Measurements from ENCODE around the gene UQCRC2. TPM values are rescaled to one million over a fixed set of nuclear protein-coding genes. Genes with fewer than 3 reads are reported as not detected.
"Not testable (repeated sequence)": the region's sequence is repeated elsewhere in the genome, so short reads cannot be mapped to it uniquely, and the experiment has no call there.

Gene UQCRC2
- total RNA-seq, 1 donor from 2014 or later: 268 TPM

DNA sequence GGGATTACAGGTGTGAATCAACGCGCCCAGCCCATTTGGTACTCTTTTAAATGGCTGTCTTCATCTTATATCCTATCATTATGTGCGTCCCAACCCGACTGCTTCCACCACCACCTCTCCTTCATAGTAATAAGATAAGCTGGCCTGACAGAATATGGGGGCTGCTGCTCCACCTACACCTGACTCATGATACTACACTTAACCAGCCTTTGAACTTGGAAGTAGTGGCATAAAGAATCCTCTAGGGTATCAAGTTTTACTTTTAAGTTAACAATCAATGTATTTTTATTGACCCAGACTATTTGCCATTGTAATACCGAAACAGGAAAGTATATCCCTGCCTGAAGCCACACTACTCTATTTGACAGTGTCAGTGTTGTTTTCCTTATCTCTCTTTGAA, 28.9 kb downstream of the UQCRC2 start:
- no peak for DNase-seq (ENCODE audit: low read depth)

GRCh38 chr16:21984062-21984461, 30.9 kb downstream of the UQCRC2 start:
- no peak for DNase-seq (ENCODE audit: low read depth)

DNA sequence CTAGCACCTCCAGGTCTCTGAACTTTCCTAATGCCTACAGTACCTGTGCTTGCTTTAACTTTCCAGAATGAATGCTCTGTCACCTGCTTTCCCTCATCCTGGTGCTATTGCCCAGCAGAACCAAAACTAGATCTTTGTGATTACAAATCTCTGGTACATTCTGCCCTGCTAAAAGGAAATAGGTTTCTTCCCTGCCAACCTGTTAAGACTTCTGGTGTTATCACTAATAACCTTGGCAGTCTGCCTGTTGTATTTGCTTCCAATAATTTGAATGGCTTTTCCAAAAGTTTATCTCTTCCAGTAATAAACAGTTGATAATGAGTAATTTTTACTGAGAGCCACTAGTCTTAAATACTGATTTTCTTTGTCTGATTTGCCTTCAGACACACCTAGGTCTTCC, 32.4 kb downstream of the UQCRC2 start:
- DNase-seq (ENCODE audit: low read depth): no peak

DNA sequence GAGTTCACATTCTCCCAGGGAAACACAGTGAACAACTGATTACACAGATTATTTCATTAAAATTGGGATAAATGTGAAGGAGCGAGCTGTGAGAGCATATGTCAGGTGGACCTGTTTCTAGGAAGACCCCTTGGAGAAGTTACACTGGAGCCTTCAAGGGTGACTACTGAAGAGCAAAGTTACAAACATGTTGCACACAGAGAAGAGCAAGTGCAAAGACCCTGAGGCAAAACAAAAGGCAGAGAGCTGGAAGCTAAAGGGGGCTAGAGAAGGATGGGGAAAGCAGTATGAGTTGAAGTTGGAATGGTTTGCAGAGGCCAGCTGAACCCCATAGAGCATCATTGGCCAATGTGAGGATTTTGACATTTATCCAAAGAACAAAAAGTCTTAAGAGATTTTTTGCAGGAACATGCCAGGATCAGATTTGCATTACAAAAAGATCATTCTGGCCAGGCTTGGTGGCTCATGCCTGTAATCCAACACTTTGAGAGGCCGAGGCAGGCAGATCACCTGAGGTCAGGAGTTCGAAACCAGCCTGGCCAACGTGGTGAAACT, 33.6 kb downstream of the UQCRC2 start:
- no peak for DNase-seq (ENCODE audit: low read depth)

DNA sequence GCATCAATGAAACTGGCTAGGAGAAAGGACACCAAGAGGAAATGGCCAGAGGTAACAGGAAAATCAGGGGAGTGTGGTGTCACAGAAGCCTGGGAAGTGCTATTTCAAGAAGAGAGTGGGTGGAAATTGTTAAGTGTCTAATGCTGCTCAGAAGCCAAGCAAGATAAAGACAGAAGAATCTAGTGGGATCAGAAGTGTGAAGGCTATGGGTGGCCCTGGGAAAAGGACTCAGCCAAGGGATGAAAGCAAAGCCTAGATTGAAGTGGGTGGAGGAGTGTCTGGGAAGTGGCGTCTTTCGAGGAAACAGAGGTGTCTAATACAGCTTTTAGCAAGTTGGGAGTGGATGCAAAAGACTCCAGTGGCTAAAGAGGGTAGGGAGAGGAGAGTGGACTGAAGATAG, 34.3 kb downstream of the UQCRC2 start:
- no peak for DNase-seq (ENCODE audit: low read depth)

GRCh38 chr16:21989133-21989532, 36.0 kb downstream of the UQCRC2 start:
- DNase-seq (ENCODE audit: low read depth): no peak

DNA sequence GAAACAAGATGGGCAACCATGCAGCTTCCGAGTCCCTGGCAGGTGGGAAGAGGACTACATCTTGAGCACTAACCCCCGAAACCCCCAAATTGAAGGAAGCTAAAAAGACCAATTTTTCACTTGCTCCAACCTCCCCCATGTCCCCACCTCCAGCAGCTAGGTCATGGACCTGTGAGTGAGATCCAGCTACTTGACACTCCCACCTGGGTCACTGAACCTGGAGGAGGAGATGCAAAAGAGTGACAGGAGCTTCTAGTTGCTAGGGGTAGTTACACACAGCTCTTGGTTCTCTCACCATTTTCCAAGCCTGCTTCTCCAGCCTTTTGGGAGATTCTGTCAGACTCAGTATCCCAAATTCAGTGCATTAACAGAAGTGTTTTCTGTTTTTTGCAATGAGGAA, 36.6 kb downstream of the UQCRC2 start:
- DNase-seq (ENCODE audit: low read depth): no peak

DNA sequence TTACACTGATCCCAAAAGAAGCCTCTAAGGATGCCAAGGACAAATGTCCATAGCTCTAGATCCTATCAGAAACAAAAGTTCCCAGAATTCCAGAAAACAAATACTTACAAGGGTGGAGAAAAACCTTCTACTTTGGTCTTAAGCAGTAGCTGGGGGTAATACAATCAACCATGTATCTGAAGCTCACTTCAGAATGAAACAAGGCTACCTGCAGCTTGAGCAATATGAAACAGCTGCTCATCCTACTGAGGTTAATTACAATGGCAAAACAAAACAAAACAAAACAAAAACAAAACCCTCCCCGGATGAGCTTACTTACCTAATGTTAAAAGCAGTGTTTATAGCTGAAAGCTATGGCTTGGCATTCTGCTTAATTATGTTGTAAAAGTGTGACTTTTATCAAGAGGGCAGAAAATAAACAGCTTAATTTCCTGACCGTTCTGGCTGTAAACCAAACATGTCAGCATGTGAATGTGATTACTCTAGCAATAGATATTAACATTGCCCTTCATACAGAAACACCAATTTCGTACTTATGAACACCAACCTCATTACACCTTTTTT, 37.3 kb downstream of the UQCRC2 start:
- DNase-seq (ENCODE audit: low read depth): no peak

DNA sequence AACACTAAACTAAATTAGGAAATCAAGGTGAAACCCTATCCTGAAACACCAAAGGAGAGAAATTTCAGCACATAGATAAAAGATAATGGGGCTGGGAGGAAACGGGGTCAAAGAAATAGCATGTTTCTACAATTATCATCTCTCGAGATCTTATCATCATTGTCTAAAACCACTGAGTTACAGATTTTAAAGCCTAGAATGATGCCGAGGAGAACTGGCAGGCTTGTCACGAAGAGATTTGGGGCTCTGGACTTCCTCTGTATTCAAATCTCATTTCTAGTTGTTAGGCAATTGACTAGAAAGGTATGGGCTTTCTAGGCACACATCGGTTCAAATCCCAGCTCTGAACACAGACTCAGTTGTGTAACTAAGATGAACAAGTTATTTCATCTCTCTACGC, 38.5 kb downstream of the UQCRC2 start:
- DNase-seq (ENCODE audit: low read depth): no peak

GRCh38 chr16:21994856-21995465, 41.8 kb downstream of the UQCRC2 start:
- DNase-seq (ENCODE audit: low read depth): no peak

DNA sequence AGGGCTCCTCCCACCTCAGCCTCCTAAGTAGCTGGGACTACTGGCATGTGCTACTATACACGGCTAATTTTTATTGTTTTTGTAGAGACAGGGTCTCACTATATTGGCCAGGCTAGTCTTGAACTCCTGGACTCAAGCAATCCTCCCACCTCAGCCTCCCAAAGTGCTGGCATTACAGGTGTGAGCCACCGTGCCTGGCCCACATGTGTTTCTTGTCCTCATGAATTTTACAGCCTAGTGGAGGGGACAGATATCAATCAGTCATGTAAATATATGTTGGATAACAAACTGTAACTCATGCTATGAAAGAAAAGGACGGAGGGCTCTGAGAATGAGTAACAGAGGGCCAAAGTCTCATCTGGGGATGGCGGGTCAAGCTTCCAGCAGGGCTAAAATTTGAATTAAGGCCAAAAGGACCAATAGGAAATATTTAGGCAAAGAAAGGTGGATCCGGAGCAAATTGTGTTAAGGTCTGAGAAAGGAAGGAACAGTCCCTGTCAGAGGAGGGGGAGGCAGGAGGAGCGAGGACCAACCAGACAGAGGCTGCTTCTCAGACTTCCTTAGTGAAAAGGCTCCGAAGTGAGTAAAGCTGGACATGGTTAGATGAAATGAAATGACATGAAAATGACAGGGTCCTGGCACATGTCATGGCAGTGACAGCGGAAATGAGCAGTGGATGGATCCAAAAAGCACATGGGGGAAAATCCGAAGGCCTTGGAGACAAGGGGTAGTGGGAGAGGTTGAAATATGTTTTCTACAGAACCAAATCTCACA, 43.9 kb downstream of the UQCRC2 start:
- DNase-seq (ENCODE audit: low read depth): no peak

DNA sequence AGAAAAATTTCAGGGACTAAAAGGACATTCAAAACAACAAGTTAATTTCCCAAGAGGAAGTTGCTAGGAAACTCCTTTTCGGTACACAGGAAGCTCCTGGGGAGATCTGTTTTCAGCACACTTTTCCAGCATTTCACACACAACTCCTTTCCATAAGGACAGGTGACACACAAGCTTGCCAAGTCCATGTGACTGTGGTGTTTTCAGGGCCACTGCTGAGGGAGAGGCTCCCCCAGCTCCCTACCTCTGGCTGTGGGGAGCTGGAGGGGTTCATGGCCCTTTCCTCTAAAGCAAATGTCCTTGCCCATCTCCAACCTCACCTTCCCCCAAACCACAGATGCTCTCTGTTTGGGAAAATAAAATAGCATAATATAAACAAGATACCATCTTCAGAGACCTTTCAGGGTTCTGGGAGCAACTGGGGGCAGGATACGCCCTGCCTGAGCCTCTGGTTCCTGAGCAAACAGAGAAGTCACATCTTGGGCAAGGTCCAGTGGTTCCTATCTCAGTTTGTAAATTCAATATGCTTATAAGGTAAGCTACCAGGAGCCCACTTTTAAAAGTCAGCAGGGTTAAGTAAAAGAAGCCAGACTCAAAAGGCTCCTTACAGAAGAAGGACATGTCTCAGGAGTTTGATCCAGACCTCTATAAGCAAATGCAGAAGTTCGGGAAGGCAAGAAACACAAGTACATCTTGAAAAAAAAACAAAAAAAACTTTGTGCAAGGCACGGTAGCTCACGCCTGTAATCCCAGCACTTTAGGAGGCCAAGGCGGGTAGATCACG, 44.7 kb downstream of the UQCRC2 start:
- no peak for DNase-seq (ENCODE audit: low read depth)

DNA sequence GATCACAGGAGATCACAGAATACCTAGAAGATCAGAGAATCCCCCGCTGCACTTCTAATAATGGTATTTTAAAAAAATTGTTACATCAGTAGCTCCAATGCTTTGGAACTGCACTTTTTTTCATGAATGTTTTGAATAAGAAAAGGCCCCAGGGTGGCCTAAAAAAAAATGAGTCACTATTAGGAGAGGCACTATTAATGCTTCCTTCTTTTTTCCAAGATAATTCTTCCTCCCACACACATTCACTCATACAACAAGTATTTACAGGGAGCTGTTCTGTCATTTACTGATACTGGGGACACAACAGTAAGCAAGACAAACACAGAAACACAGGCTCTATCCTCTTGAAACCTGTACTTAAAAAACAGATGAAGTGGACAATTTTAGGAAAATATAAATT, 48.4 kb downstream of the UQCRC2 start:
- DNase-seq (ENCODE audit: low read depth): peak; percentile 73

- DNase-seq (ENCODE audit: low read depth): not testable (repeated sequence)
Observed at GRCh38 chr16:22002047-22002446, 48.9 kb downstream of the UQCRC2 start.

- no peak for DNase-seq (ENCODE audit: low read depth)
Observed at GRCh38 chr16:22003195-22003594, 50.0 kb downstream of the UQCRC2 start.

DNA sequence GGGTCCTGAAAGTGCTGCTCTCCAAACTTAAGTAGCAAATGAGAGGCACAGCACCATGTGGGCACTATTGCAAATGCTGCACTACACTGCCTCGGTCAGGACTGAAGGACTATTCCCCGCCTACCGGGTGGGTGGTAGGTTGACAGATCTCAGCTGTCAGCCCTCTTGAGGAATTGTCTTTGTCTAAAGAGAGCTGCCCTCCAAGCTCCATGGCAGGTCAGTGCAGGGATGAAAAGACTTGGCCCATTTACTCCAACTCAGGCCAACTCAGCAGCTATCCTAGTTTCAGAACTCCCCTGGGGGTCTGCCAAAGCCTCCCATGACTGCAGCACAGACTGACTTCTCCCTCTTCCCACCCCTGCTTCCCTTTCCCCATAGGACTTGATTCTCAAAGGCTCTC, 51.2 kb downstream of the UQCRC2 start:
- DNase-seq (ENCODE audit: low read depth): no peak

DNA sequence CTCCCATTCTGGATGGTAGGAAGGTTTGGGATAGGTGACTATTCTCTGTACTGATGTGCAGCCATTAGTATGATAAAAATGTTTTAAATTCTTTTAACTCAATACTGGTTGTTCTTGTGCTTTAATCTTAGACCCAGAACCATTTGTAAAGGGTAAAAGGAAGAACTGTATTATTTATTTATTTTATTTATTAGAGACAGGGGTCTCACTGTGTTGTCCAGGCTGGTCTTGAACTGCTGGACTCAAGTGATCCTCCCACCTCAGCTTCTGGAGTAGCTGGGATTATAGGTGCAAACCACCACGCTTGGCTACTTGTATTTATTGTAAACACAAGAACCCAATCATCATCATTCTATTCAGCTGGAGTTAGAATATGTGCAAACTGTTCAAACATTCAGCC, 52.6 kb downstream of the UQCRC2 start:
- no peak for DNase-seq (ENCODE audit: low read depth)

DNA sequence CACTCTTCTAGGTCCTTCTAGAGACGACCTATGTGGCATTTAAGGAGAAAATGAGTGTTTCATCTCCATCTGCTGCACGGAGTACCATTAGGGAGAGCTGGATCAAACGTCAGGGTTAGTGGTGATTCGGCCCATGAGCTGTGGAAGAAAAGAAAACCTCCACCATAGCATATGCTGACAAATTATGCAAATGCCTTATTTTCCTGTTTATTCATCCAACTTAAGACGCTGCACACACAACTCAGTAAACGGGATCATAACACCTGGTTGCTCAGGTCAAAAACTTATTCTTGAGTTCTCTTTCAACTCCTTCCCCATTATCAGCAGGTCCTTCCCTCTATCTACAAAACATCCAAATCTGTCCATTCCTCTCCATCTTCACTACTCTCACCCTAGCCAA, 53.5 kb downstream of the UQCRC2 start:
- DNase-seq (ENCODE audit: low read depth): no peak

DNA sequence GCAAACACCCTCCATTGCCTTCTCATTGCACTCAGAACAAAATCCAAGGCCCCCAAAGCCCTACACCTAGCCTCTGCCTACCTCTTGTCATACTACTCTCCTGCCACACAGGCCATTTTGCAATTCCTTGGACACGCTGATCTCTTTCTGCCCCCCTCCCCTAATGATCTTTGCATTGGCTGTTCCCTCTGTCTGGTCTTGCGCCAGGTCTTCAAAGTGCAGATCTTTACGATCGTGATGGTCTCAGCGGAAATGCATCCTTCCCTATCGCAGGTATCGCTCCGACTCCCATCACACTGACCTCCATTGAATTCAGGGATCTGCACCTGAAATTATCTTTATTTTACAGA, 54.0 kb downstream of the UQCRC2 start:
- no peak for DNase-seq (ENCODE audit: low read depth)

DNA sequence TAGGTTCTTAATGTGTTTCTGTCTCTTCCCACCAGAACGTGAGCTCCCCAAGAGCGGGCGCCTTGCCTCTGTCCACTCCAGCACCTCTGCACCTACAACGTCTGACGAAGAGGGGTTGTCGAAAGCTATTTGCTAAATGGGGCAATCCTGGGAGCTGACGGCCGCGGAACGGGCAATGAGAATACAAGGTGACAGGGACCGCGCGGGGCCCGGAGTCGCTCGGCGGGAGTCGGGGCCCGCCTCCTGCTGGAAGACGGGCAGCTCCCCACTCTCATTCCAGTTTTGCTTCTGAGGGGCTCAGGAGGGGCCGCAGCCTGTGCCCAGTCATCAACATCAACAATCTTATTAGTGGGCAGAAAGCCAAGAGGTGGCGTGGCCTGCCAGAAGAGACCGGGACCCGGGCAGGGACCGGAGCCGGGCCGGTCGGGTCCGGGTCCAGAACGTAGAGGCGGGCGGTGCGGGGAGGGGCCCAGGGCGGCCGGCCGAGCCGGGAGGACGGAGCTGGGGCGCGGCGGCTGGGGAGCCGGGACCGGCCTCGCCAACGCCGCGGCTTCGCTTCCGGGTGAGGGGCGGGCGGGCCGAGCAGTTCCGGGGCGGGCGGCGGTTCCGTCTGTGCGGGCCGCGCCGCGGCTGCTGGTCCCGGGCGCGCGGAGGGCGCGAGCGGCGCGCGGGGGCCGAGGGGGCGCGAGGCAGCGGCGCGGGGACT, 54.5 kb downstream of the UQCRC2 start, which contains the start of gene MOSMO:
Gene MOSMO, plus strand, starts transcription at position 603 of the 706 bp plus-strand sequence. CDS start 191 bp downstream, outside the sequence.
- DNase-seq (ENCODE audit: low read depth): peak; percentile 52

GRCh38 chr16:22008215-22009059, 55.3 kb downstream of the UQCRC2 start:
- DNase-seq (ENCODE audit: low read depth): no peak

All from renal cortical epithelial cell (primary cell).